HG03565 (cell line): ENCODE data around the gene YIPF3.
"Not testable (repeated sequence)": the region's sequence is repeated elsewhere in the genome, so short reads cannot be mapped to it uniquely, and the experiment has no call there.

ENCODE experiments used
- ATAC-seq: cut with Tn5 transposase; IDR thresholded peaks from one replicate; pipeline ENCODE4 v1.9.1; 2021; ENCODE audit warnings: mild to moderate bottlenecking, moderate library complexity; ENCODE audit not compliant: unreplicated experiment

Gene YIPF3

DNA sequence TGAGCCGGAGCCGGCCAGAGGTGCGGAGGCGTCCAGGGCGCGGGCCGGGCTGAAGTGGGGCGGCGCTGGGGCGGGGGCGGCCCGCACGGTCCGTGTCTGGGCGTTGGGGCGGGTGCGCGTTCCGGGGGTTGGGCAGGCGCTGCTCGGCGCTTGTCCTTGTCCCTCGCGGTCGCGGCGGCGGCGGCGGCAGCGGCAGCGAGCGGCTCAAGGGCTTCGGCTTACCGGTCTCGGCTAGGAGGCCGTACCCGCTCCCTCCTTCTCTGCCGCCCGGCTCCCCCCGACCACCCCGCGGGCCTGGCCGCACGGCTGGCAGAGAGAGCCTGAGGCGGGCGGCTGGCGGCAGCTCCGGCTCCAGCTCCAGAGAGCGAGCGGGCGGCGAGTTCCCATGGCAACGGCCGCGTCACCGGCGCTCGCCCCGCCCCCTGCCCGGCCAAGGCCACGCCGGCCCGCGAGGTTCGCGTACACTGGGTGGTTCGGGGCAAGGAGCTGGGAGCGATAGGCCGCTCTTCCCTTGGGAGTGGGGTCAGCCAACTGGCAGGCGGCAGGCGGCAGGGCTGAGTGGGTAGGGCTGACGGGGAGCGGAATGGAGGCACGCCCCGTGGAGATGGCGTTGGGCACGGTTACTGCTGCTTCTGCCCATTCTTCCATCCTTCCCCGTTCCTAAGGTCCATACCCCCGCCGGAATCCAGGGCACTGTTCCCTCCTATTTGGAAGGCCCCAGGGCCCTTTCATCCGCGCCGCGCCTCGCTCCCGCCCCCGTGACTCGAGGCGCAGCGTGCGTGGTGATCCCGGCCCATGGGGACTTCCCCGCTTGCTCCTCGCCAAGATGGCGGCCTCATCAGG lies 6.5 kb downstream of the YIPF3 start, which contains the start of gene LRRC73:
TSS of gene LRRC73 (minus strand) at position 363 of the 843 bp plus-strand sequence. CDS start 561 bp downstream, outside the sequence.
- no peak for ATAC-seq

DNA sequence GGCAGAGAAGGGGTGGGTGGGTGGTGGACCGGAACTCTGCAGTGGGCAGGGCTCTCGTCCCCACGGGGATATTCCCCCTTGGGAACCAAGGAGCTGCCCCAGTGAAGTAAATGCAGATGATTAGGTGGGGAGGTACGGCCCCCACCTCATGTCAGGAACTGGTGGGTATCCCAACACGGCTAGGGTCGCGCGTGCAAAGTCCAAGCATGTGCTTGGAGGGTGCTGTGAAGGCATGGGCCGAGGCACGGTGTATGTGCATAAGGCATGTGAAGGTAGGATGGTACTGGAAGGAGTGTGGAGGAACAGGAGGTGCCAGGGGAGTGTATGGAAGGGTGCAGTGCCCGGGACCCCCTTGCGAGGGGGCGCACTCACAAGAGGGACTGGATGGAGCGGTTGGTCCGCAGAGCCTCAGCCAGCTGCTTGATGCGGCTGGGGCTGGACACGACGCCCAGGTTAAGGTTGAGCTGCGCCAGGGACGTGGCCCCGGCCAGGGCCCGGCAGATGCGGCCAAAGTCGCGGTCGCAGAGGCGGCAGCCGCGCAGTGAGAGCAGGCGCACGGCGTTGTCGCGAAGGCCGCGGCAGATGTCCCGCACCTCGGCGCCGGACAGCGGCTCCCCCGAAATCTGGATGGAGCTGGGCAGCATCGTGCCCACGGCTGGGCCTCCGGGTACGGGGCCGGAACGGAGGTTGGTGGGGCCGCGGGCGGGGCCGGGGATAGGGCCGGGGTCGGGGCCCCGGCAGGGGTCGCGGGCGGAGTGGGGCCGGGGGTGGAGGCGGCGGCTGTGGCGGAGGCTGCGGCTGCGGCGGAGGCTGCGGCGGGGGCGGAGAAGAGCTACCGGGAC lies 7.4 kb downstream of the YIPF3 start:
- no peak for ATAC-seq

GRCh38 chr6:43508481-43509141 lies 8.1 kb downstream of the YIPF3 start:
- ATAC-seq, result no peak

DNA sequence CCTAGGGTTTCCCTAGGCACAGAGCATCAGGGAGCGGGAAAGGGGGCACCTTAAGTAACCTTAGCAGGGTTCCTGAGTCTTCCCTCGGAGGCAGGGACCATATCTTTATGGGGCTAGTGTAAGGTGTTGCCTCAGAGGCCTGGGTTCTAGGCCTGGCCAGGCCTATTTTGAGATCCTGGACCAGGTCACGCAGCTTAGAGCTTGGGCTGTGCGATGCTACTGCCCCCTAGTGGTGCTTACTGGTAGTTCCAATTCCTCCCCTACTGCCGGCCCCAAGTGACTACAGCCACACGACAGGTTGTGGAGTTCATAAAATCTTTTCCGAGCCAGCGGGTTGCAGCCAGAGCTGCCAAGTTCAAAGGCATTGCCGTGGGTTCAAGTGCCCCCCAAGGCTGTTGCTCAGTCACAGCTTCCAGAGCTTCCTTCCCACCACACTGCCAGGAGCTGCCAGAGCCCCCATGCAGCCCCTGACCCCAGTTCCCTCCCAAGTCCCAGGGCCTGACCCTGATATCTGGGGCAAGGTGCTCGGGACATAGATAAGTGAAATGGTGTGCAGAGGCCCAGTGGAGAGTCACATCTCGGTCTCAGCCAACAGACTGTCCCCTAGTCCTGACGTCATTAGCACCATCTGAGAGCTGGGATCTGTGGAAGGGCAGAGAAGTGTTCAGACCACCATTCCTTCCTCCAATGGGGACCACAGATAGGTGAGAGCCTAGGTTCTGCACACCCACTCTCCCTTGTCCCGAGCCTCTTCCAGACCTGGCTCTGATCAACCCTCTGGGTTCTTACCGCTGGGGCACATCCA lies 9.9 kb downstream of the YIPF3 start:
- no peak for ATAC-seq

- no peak for ATAC-seq
Measured at GRCh38 chr6:43506171-43506570, 10.6 kb downstream of the YIPF3 start.

DNA sequence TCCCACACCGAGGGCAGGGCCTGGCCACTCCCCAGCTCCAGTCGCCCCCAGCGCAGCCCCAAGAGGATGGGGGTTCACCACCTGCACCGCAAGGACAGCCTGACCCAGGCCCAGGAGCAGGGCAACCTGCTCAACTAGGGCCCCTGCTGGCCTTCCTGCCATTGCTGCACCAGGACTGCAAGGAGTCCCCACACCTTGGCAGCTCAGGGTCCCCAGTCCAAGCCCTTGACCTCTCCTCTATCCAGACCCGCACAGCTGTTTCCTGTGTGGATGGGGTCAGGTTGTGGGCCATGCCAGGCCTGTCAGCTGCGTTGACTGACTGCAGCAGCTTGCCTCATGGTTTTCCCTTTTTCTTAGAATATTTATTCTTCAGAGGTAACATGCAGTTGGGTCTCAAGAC lies 11.0 kb downstream of the YIPF3 start:
- ATAC-seq, result no peak

GRCh38 chr6:43504756-43505593 lies 11.8 kb downstream of the YIPF3 start:
- no peak for ATAC-seq

GRCh38 chr6:43503443-43503842 lies 13.3 kb downstream of the YIPF3 start:
- no peak for ATAC-seq

DNA sequence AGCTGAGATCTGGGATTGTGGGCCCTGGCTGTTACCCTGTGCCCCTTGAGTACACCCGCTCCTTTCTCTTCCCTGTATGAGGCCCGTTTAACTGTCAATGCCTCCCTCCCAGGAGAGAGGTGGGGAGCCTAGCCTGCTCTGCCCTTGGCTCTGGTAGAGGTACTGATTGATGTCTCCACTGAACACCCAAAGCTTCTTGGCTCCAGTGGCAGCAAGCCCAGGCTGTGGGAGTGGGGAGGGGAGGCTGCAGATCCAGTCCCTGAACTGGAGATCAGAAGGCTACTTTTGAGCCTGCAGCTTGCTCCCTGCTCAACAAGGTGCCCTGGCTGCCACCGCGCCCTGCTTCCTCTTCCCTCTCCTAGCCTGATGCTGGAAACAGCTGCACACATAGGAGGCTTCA lies 14.1 kb downstream of the YIPF3 start:
- ATAC-seq, result no peak

GRCh38 chr6:43500921-43501320 lies 15.8 kb downstream of the YIPF3 start:
- ATAC-seq, result no peak

DNA sequence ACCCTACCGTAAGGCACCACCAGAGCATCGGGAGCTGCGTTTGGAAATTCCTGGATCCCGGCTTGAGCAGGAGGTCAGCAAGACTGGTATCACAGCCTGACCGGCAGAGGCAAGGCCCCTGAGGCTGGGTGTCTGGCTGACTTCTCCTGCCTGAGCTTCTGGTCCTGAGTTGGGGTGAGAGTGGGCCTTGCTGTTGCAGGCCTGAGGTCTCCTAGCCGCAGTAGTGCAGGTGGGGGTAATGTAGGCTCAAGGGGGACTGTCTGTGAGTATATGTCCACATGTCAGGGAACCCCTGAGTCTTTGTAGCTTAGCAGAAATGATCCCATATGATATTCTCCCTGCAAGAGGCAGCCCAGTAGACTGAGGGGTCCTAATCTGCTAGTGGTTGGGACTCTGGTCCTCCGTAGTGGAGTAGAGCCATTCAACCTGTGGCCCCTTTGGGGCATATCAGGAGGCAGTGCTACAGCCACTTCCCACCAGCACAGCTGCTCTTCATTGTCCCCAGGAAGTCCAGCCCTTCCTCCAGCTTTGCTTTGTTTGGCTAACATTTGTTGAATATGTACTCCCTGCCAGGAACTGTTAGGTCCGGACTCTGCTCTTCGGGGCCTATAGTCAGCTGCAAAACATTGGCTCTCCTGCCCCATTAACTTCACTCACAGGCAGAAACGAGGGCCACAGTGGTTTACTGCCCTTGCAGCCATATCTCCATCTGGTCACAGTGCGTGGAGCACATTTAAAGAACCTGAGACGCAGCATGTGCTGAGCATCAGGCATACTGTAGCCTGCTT lies 17.5 kb downstream of the YIPF3 start:
- no peak for ATAC-seq

GRCh38 chr6:43498291-43498690 lies 18.4 kb downstream of the YIPF3 start:
- not testable (repeated sequence) for ATAC-seq

GRCh38 chr6:43497689-43498088 lies 19.0 kb downstream of the YIPF3 start:
- ATAC-seq, result no peak

GRCh38 chr6:43497129-43497396 lies 19.7 kb downstream of the YIPF3 start:
- no peak for ATAC-seq

- no peak for ATAC-seq
Measured at GRCh38 chr6:43496370-43497128, 20.2 kb downstream of the YIPF3 start.

DNA sequence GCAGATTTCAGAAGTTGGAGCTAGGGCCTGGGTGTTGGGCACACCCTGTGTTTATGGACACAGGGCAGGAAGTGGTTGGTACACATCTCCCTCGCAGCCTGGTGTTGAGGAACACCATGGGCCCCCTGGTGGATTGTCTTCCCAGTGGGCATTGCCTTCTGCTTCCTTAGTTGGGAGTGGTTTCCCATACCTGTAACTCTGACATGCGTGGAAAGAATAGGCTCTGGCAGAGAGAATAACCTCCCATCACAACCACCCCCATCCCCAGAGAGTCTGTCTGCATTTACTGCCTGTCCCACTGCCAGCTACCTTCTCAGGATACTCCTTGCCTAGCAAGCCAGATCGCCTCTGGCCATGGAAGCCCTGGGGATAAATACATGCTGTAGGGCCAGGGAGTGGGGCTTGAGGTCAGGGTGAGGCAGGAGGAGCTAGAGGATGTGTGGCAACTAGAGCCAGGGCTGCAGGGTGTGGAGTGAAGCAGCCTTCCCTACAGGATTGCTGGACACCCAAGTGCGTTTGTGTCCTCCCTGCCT lies 21.3 kb downstream of the YIPF3 start:
- no peak for ATAC-seq

- no peak for ATAC-seq
Measured at GRCh38 chr6:43494766-43495165, 22.0 kb downstream of the YIPF3 start.

- ATAC-seq, result no peak
Measured at GRCh38 chr6:43494321-43494720, 22.4 kb downstream of the YIPF3 start.
